HCT116 (cell line): ENCODE results near the gene ASIP. TPM values are rescaled to one million over a fixed set of nuclear protein-coding genes. Genes with fewer than 3 reads are reported as not detected.

ENCODE experiments used
- ATAC-seq: fragments of 200-7000 bp; cut with Tn5 transposase; 2 replicates; pipeline ENCODE4 v1.9.1; 2020; ENCODE audit warnings: mild to moderate bottlenecking, moderate library complexity
- BruUV-seq: library from RNA; stranded (reverse); fragments of 400-500 nt; replicated peaks from 2 replicates; lab custom pipeline; 2021; lab: Mats Ljungman, UMichigan
- CTCF ChIA-PET: fragments of 300-600 bp; sonication (Branson Sonifier 250); formaldehyde crosslinking; loops from one replicate; lab custom pipeline; 2021; ENCODE audit warnings: antibody characterized with exemption; lab: Charles Lee
- POLR2A ChIA-PET: fragments of 300-600, 350-600 bp; sonication (Branson Sonifier 250); formaldehyde crosslinking; loops from one replicate; lab custom pipeline; 2021; ENCODE audit warnings: antibody characterized with exemption; lab: Charles Lee
- RAD21 ChIA-PET, 2 experiments: fragments of 300-600 bp; sonication (Branson Sonifier 250); formaldehyde crosslinking; loops; one replicate each; lab custom pipeline; 2023; ENCODE audit warnings: low total read pairs in 2 of 2; ENCODE audit not compliant: uncharacterized antibody in 2 of 2, unreplicated experiment in 2 of 2, low non-redundant PET in 1 of 2; lab: Charles Lee
- DNase-seq: peaks from one replicate; pipeline ENCODE4 v3.0.0-alpha.2; 2010; ENCODE audit warnings: low read depth, low spot score
- H2AFZ ChIP-seq: fragments of 200-600 bp; shearing (Covaris generic), sonication (generic); 2 replicates; pipeline ENCODE4 v1.6.1; 2017; ENCODE audit warnings: low read depth, mixed run types, mixed read lengths, antibody characterized with exemption, low read length; ENCODE audit not compliant: poor library complexity, severe bottlenecking
- H3K27ac ChIP-seq: 2 replicates; pipeline ENCODE4 v1.5.1; 2012; ENCODE audit warnings: low read depth, low read length
- H3K27me3 ChIP-seq: fragments of 200-600 bp; sonication (generic); 2 replicates; pipeline ENCODE4 v1.6.1; 2016; ENCODE audit warnings: mixed run types, low read length, mixed read lengths; ENCODE audit not compliant: insufficient read depth
- H3K36me3 ChIP-seq, 2 experiments: fragments of 200-500 bp in 1 of 2; fragments of 200-600 bp in 1 of 2; sonication (Bioruptor generic) in 1 of 2; sonication (generic) in 1 of 2; 2 replicates each; pipeline versions ENCODE4 v1.5.1 to v1.6.1; 2014 to 2016; ENCODE audit warnings: low read length in 2 of 2, inconsistent platforms in 1 of 2, mixed read lengths in 1 of 2, mixed run types in 1 of 2; ENCODE audit not compliant: insufficient read depth in 2 of 2, control insufficient read depth in 1 of 2
- H3K4me1 ChIP-seq, 2 experiments: fragments of 200-600 bp in 1 of 2; sonication (generic) in 1 of 2; 2 replicates each; pipeline versions ENCODE4 v1.5.1 to v1.6.1; 2012 to 2017; ENCODE audit warnings: low read length in 2 of 2, inconsistent platforms in 1 of 2, mild to moderate bottlenecking in 1 of 2, mixed read lengths in 1 of 2, mixed run types in 1 of 2, moderate library complexity in 1 of 2; ENCODE audit not compliant: insufficient read depth in 2 of 2, control insufficient read depth in 1 of 2
- H3K4me2 ChIP-seq: fragments of 200-600 bp; sonication (generic); 2 replicates; pipeline ENCODE4 v1.6.1; 2017; ENCODE audit warnings: mixed run types, low read length, mixed read lengths
- H3K4me3 ChIP-seq, 2 experiments: fragments of 200-600 bp in 1 of 2; sonication (generic) in 1 of 2; replicated peaks in 1 of 2; 2 replicates each; pipeline ENCODE4 v1.5.1; 2011 to 2016; ENCODE audit warnings: low read length in 2 of 2, control low read depth in 1 of 2, low read depth in 1 of 2, mild to moderate bottlenecking in 1 of 2, mixed read lengths in 1 of 2, mixed run types in 1 of 2
- H3K79me2 ChIP-seq: fragments of 200-600 bp; sonication (generic); 2 replicates; pipeline ENCODE4 v1.6.1; 2017; ENCODE audit warnings: mild to moderate bottlenecking, mixed run types, low read length, moderate library complexity, mixed read lengths; ENCODE audit not compliant: insufficient read depth
- H3K9ac ChIP-seq: fragments of 200-600 bp; sonication (generic); 2 replicates; pipeline ENCODE4 v1.6.1; 2016; ENCODE audit warnings: low read length, mixed read lengths
- H3K9me2 ChIP-seq: fragments of 200-600 bp; sonication (generic), shearing (Covaris generic); 2 replicates; pipeline ENCODE4 v1.6.1; 2017; ENCODE audit warnings: mixed run types, mild to moderate bottlenecking, moderate library complexity; ENCODE audit not compliant: insufficient read depth
- H3K9me3 ChIP-seq, 2 experiments: fragments of 200-500 bp in 1 of 2; fragments of 200-600 bp in 1 of 2; sonication (Bioruptor generic) in 1 of 2; sonication (generic) in 1 of 2; 2 replicates each; pipeline ENCODE4 v1.6.1; 2014 to 2017; ENCODE audit warnings: low read length in 2 of 2, mixed read lengths in 2 of 2, inconsistent platforms in 1 of 2, low read depth in 1 of 2, mild to moderate bottlenecking in 1 of 2, mixed run types in 1 of 2, moderate library complexity in 1 of 2; ENCODE audit not compliant: control insufficient read depth in 1 of 2, insufficient read depth in 1 of 2
- H4K20me1 ChIP-seq: fragments of 200-600 bp; sonication (generic), shearing (Covaris generic); 2 replicates; pipeline ENCODE4 v1.6.1; 2017; ENCODE audit warnings: mixed run types, mild to moderate bottlenecking, moderate library complexity; ENCODE audit not compliant: insufficient read depth
- CBX3 ChIP-seq: IDR thresholded peaks from 2 replicates; pipeline ENCODE4 v1.6.1; 2012; ENCODE audit warnings: low read depth
- ELF1 ChIP-seq: IDR thresholded peaks from 2 replicates; pipeline ENCODE4 v1.6.1; 2012; ENCODE audit warnings: low read depth, borderline replicate concordance
- FOSL1 ChIP-seq: IDR thresholded peaks from 2 replicates; pipeline ENCODE4 v1.6.1; 2012; ENCODE audit warnings: low read depth
- POLR2AphosphoS5 ChIP-seq: IDR thresholded peaks from 2 replicates; pipeline ENCODE4 v1.6.1; 2011; ENCODE audit warnings: mild to moderate bottlenecking, low read depth, low read length, moderate library complexity
- SP1 ChIP-seq: IDR thresholded peaks from 2 replicates; pipeline ENCODE4 v1.6.1; 2012; ENCODE audit warnings: low read depth
- YY1 ChIP-seq: IDR thresholded peaks from 2 replicates; pipeline ENCODE4 v1.6.1; 2011; ENCODE audit warnings: low read length, low read depth, moderate library complexity, mild to moderate bottlenecking; ENCODE audit not compliant: insufficient replicate concordance; ENCODE audit errors: extremely low read depth
- ZNF274 ChIP-seq: fragments of 200-500 bp; sonication (Bioruptor generic); IDR thresholded peaks from 2 replicates; pipeline ENCODE4 v1.6.1; 2014; ENCODE audit warnings: mild to moderate bottlenecking, low read depth, low read length, inconsistent platforms
- intact Hi-C: fragments of 100-400 bp; cut with micrococcal nuclease; formaldehyde crosslinking; loops from 2 replicates; pipeline ENCODE4 v1.10.0; 2022
- total RNA-seq: library from RNA; stranded (reverse); gene quantifications from one replicate; pipeline ENCODE4 v1.2.1, GENCODE V29; 2021; ENCODE audit not compliant: unreplicated experiment
- TF ChIP-seq, protein P1 (sequence below): IDR thresholded peaks from 2 replicates; pipeline ENCODE4 v1.6.1; 2012

Gene ASIP
- total RNA-seq, 1 experiment from 2014 or later = not detected

DNA sequence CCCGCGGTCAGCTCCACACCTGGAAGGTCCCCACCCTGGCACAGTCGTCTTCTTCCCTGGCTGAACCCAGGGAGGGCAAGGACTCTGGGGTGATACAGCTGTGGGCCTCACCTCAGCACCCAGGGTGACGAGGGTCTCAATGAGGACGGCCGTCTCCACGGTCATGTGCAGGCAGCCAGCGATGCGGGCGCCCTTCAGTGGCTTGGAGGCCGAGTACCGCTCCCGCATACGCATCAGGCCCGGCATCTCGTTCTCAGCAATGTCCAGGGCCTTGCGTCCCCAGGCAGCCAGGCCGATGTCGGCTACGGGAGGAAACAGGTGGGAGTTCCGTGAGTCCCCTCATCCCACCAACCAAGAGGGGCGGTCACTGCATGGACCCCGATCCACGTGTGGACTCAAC lies 54.1 kb downstream of the ASIP start:
- CTCF ChIA-PET = no interaction called here
- DNase-seq = no peak
- no peak overlapping the region for H3K9ac ChIP-seq
- H3K27ac ChIP-seq = no peak overlapping the region
- POLR2A ChIA-PET = no interaction called here
- no peak overlapping the region for H3K4me3 ChIP-seq
- peaks cover 0 to 11% of the 10 kb centered on the region in 2 experiments; a peak in 1 of 4 replicates for H3K4me1 ChIP-seq
- no peak for ATAC-seq
- no peak overlapping the region for H3K4me2 ChIP-seq
- H4K20me1 ChIP-seq = peaks cover 12% of the 10 kb centered on the region; the same call in 1 of the 2 replicates
- peaks cover 47 to 71% of the 10 kb centered on the region in 2 experiments for H3K36me3 ChIP-seq
- no TSS peak for BruUV-seq
- H3K9me3 ChIP-seq = no peaks in the 10 kb centered on the region
- H2AFZ ChIP-seq = no peak overlapping the region
- RAD21 ChIA-PET = no interaction called here
- no peaks in the 10 kb centered on the region for H3K9me2 ChIP-seq
- no peaks in the 10 kb centered on the region for H3K27me3 ChIP-seq
- peaks cover 84% of the 10 kb centered on the region for H3K79me2 ChIP-seq
- TF ChIP-seq ELF1 = no peak
- TF ChIP-seq, protein P1, sequence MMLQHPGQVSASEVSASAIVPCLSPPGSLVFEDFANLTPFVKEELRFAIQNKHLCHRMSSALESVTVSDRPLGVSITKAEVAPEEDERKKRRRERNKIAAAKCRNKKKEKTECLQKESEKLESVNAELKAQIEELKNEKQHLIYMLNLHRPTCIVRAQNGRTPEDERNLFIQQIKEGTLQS = no peak
- TF ChIP-seq YY1 = no peak
- no peak for TF ChIP-seq FOSL1
- intact Hi-C loops = no loop called here

DNA sequence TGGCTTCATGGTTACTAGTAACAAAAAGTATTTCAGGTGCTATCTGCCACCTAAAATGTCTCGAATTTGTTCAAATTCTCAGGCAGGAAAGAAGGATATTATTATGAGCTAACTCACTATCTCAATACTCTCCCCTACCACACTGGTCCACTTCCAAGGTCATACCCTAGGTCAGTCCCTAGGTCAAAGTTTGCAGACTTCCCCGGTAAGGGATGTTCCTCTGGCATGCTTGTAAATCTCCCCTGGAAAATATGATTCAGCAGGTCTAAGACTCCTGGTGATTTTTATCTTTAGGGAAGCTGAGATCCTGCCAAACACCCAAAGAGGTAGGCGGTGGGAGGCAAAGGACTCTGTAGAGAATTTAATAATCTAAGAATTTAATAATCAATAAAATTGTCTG lies 55.2 kb downstream of the ASIP start:
- TF ChIP-seq, protein P1 = no peak
- TF ChIP-seq POLR2AphosphoS5 (no peak), CBX3 (no peak), SP1 (no peak), ELF1 (no peak), ZNF274 (no peak), YY1 (no peak), FOSL1 (no peak)
- intact Hi-C loops = no loop called here
- no peak for DNase-seq
- POLR2A ChIA-PET = no interaction called here
- Histone ChIP-seq H3K4me3 (no peak overlapping the region), H3K9me3 (no peaks in the 10 kb centered on the region), H3K9ac (no peak overlapping the region), H3K4me2 (no peak overlapping the region), H3K4me1 (peaks cover 7 to 23% of the 10 kb centered on the region in 2 experiments), H4K20me1 (peaks cover 12% of the 10 kb centered on the region; the same call in 1 of the 2 replicates), H3K27ac (no peak overlapping the region), H3K27me3 (no peaks in the 10 kb centered on the region), H2AFZ (no peak overlapping the region), H3K9me2 (no peaks in the 10 kb centered on the region), H3K36me3 (peaks cover 37 to 69% of the 10 kb centered on the region in 2 experiments), H3K79me2 (peaks cover 96% of the 10 kb centered on the region)
- no TSS peak for BruUV-seq
- CTCF ChIA-PET = interaction anchor here (1.1 kb wide), 1 partner anchor 106 kb away, joined by 5 read pairs; no protein-coding TSS in a partner anchor
- ATAC-seq = no peak
- RAD21 ChIA-PET = no interaction called here
